NCI-H1105 treated with DMSO at 0.1 percent for 48 hours (cell line): ENCODE measurements around the gene ELL.
"Not testable (repeated sequence)": the region's sequence is repeated elsewhere in the genome, so short reads cannot be mapped to it uniquely, and the experiment has no call there.

Experiments used
- DNase-seq: peaks from one replicate; lab custom pipeline; 2025; lab: John Stamatoyannopoulos, UW

ELL gene

GRCh38 chr19:18531485-18531884, 9.6 kb upstream of the ELL start:
- DNase-seq, result no peak

GRCh38 chr19:18529782-18530181, 7.9 kb upstream of the ELL start:
- DNase-seq, result no peak

GRCh38 chr19:18526316-18526715, 4.4 kb upstream of the ELL start:
- no peak for DNase-seq

GRCh38 chr19:18523841-18524240, 2.0 kb upstream of the ELL start:
- no peak for DNase-seq

GRCh38 chr19:18522862-18523440, 1.1 kb upstream of the ELL start:
- DNase-seq, result not testable (repeated sequence)

GRCh38 chr19:18522124-18522861, 423 bp upstream of the ELL start:
- peak; percentile 100 for DNase-seq

- no peak for DNase-seq
These were observed 800 bp downstream of the ELL start for GRCh38 chr19:18520848-18521691.

GRCh38 chr19:18519962-18520847, 1.7 kb downstream of the ELL start:
- peak; percentile 48 for DNase-seq

- DNase-seq, result no peak
These were observed 3.2 kb downstream of the ELL start for GRCh38 chr19:18518639-18519038.

GRCh38 chr19:18517606-18518005, 4.3 kb downstream of the ELL start:
- no peak for DNase-seq

GRCh38 chr19:18515959-18516358, 5.9 kb downstream of the ELL start:
- DNase-seq, result no peak

GRCh38 chr19:18514800-18515682, 6.8 kb downstream of the ELL start:
- peak; percentile 8 for DNase-seq

- no peak for DNase-seq
These were observed 8.0 kb downstream of the ELL start for GRCh38 chr19:18513868-18514267.

- no peak for DNase-seq
These were observed 11.7 kb downstream of the ELL start for GRCh38 chr19:18510216-18510615.

GRCh38 chr19:18508585-18508984, 13.3 kb downstream of the ELL start:
- no peak for DNase-seq

- no peak for DNase-seq
These were observed 14.0 kb downstream of the ELL start for GRCh38 chr19:18507727-18508440.

GRCh38 chr19:18507021-18507726, 14.7 kb downstream of the ELL start:
- DNase-seq, result no peak

- DNase-seq, result no peak
These were observed 15.6 kb downstream of the ELL start for GRCh38 chr19:18506101-18506930.
